NCI-H2107 (cell line): ENCODE results near the gene MORC3.
"Not testable (repeated sequence)": the region's sequence is repeated elsewhere in the genome, so short reads cannot be mapped to it uniquely, and the experiment has no call there.

Experiments used
- DNase-seq: peaks from one replicate; lab custom pipeline; 2025; lab: John Stamatoyannopoulos, UW

The MORC3 gene

DNA sequence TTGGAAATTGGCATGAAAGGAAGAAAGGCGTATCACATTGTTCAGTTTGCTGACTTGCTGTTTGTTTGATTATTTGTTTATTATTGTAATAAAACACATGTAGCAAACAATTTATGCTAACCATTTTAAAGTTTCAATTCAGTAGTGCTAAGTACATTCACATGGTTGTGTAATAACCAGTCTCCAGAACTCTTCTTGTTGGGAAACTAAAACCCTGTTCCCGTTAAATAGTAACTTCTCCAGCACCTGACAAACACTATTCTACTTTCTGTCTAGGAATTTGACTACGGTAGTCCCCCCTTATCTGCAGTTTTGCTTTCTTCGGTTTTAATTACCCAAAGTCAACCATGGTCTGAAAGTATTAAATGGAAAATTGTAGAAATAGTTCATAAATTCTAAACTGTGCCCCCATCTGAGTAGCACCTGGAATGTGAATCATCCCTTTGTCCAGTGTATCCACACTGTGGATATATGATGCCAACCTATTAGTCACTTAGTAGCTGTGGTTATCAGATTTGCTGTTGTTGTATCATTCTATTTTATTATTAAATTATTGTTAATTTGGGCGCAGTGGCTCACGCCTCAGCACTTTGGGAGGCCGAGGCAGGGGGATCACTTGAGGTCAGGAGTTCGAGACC lies 5.5 kb downstream of the MORC3 start:
- DNase-seq, result no peak

DNA sequence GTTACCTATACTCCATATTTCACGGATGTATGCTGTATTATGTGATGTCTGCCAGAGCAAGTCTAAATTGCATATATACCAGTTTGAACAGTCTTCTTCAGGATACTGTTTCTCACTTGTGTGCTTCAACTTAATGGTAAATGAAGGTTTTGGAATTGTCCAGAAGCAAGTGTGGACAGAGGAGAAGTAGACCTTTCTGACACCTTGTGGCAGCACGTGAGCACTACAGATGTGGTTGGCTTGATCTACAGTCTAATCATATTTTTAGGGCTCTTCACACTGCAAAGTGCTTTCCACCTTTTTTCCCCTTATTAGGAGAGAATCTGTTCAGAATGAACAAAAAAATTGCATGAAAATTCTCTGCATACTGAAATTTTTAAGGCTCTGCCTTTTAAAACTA lies 10.9 kb downstream of the MORC3 start:
- DNase-seq, result no peak

DNA sequence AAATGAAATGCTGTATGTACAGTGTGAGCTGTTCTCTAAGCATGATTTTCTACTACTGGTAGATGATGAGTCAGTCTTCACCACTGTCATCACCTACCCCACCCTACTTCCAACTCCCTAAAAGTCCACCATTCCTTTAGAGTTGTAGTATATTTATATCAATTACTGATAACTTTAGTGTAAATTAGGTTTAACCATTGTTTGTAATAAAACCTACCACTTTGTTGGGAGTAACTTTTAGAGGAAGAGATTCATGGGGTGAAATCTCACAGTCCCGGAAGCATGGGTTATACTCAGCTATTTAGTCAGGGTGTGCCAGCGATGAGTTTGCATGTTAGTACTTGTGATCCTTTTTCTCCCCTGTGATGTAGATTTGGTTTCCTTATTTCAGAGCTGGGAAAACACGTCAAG lies 17.1 kb downstream of the MORC3 start:
- no peak for DNase-seq

DNA sequence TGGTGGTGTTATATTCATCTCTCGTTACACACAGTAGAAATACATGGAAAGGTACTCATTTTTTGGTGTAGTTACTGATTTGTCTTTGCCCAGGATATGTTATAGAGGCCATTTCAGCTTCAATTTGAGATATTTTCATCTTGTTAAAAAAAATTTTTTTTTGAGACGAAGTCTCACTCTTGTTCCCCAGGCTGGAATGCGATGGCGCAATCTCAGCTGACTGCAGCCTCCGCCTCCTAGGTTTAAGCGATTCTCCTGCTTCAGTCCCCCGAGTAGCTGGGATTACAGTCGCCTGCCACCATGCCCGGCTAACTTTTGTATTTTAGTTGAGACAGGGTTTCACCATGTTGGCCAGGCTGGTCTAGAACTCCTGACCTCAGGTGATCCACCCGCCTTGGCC lies 19.0 kb downstream of the MORC3 start:
- no peak for DNase-seq

DNA sequence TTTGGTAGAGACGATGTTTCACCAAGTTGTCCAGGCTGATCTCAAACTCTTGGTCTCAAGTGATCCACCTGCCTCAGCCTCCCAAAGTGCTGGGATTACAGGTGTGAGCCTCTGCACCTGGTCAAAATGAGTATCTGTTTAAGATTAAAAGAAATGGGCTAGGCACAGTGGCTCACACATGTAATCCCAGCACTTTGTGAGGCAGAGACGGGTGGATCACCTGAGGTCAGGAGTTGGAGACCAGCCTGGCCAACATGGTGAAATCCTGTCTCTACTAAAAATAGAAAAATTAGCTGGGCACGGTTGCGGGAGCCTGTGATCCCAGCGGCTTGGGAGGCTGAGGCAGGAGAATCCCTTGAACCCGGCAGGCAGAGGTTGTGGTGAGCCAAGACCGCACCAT lies 22.6 kb downstream of the MORC3 start:
- DNase-seq, result not testable (repeated sequence)

DNA sequence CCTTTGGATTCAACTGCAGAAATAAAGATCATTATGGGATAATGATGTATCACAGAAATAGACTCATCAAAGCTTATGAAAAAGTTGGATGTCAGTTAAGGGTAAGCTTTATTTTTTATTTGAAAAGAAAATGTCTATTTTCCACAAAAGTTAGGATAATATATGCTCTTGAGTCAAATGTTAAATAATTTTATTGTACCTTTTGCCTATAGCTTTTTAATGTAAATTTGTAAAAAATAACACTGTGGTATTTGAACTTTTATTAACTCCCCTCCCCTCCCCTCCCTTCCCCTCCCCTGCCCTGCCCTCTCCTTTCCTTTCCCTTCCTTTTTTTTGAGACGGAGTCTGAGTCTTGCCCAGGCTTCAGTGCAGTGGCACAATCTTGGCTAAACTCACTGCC lies 24.9 kb downstream of the MORC3 start:
- no peak for DNase-seq

DNA sequence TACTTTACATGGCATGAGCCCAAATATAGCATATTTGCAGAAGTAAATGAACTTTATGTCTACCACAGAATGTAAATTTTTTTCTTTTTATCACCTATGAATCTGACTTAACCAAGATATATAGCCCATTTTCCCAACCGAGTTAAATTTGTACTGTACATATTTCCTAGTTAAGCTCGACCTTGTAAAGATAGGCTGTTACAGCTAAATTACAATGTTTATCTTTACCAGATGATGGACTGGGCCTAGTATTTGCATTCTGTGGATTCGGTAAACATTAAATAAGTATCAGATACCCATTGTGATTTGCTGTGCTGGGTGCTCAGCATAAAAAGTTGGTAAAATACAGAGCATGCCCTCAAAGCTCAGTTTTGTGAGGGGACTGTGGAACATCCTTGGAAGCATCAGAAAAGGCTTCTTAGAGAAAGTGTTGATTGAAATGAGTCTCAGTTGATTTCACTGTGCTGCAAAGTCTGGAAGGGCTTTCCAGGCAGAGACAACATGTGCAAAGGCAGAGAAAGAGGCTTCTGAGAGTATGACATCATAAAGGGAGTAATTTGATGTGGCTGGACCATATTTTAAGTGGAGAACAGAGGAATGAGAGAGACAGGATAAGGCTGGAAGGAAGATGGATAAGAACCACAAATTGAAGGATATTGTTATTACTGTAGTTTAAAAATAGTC lies 27.4 kb downstream of the MORC3 start:
- no peak for DNase-seq

DNA sequence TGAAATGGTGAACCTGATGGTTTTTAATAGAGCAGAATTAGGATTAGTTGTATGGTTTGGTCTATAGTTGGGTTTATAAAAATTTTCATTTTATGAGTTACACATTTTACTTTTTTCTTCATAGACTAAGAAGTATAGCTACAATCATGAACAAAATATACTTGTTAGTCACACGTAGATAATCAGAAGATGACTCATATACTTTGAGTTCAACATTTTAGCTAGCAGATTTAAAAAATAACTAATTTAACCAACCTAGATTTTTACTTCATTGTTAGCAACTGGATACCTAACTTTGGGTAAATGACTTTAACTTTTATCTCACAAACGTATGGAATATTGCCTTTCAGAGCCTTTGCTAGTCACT lies 27.9 kb downstream of the MORC3 start:
- no peak for DNase-seq

DNA sequence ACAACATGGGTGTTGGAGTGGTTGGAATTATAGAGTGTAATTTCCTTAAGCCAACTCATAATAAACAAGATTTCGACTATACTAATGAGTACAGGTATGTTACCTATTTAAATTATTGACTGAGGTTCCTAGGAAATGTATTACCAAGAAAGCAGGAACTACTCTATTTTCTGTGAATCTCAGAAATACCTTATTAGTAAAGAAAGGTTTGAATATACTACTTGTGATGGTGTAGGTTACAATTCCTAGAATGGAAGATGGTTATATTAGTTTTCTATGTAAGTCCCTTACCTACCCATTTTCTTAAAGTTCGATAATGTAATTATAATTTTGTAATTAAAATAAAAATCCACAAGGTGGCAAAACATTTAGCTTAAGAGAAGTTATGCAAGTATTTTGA lies 29.3 kb downstream of the MORC3 start:
- no peak for DNase-seq

DNA sequence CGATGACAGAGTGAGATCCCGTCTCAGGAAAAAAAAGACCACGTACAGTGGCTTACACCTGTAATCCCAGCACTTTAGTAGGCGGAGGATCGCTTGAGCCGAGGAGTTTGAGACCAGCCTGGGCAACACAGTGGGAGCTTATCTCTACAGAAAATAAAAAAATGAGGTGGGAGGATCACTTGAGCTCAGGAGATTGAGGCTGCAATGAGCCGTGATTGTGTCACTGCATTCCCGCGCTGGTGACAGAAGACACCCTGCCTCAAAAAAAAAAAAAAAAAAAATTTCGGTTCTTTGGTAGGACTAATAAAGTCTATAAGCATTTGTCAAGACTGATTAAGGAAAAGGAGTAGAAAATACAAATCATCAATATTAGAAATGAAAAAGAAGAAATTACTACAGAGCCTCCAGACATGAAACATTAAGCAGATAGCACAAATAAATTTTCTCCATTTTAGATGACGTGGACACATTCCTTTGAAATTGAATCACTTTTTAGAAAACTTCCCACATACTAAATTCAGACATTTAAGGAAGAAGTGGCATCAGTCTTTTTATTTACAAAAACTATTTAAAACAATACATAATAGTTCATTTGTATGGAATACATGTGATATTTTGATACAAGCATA lies 30.4 kb downstream of the MORC3 start:
- DNase-seq, result no peak

DNA sequence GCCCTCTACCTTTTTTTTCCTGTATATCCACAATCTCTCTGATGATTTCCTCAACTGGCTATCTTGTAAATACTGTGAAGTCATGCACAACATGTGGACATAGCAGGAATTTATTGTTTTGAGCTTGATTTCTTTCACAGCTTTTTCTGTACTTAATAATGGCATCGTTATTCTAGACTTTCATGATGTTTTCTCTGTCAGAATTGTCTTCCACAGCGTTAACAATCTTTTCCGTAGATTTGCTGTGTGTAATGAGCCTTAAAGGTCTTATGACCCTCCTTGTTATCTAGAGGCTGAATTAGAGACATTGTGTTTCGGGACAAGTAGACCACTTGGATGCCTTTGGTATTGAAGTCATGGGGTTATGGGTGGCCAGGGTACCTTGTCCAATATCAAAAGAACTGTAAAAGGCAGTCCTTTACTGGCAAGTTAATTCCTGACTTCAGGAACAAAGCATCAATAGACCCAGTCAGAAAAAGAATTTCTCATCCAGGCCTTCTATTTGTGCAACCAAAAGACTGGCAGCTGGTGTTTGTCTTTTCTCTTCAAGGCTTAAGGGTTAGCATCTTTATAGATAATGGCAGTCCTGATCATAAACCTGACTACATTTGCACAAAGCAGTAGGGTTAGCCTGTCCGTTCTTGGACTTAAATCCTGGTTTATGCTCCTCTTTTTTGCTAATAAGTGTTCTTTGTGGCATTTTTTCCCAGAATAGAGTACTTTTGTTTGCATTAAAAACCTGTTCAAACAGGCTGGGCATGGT lies 35.1 kb downstream of the MORC3 start:
- no peak for DNase-seq

DNA sequence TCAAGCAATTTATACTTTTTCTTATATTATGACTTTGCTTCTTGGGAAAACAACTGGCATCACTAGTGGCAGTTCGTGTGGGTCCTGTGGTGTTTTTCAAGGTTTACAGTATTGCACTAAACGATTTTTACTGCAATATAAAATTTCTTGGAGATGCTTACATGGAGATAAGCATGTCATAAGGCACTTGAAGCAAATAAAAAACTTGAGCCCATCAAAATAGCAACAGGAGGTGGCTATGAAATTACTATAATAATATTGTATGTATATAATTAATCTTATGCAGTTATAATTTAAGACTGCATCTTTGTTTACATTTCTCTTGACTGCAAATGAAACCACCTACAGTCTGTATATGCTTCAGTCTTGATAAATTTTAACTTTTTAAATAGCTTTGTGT lies 35.9 kb downstream of the MORC3 start:
- DNase-seq, result no peak

DNA sequence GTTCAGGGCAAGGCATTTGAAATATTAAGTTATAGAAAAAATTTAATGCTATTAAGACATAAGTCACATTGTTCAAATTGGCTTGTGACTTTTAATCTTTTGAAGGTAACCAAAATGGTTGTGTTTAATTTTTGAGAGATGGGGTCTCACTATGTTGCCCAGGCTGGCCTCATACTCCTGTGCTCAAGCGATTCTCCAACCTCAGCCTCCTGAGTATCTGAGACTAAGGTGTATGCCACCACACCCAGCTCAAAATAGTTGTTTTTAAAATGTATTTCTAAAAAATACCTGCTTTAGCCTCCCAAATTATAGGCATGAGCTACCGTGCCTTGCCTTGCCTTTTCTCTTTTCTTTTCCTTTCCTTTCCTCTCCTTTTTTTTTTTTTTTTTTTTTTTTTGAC lies 39.2 kb downstream of the MORC3 start:
- no peak for DNase-seq

DNA sequence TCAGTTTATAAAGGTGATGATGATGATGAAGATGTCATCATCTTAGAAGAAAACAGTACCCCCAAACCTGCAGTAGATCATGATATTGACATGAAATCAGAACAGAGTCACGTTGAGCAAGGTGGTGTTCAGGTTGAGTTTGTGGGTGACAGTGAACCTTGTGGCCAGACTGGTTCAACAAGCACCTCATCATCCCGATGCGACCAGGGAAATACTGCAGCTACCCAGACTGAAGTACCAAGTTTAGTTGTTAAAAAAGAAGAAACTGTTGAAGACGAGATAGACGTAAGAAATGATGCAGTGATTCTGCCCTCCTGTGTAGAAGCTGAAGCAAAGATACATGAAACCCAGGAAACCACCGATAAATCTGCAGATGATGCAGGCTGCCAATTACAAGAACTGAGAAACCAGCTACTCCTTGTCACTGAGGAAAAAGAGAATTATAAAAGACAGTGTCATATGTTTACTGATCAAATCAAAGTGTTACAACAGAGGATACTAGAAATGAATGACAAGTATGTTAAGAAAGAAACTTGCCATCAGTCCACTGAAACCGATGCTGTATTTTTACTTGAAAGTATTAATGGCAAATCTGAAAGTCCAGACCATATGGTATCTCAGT lies 49.2 kb downstream of the MORC3 start:
- no peak for DNase-seq

DNA sequence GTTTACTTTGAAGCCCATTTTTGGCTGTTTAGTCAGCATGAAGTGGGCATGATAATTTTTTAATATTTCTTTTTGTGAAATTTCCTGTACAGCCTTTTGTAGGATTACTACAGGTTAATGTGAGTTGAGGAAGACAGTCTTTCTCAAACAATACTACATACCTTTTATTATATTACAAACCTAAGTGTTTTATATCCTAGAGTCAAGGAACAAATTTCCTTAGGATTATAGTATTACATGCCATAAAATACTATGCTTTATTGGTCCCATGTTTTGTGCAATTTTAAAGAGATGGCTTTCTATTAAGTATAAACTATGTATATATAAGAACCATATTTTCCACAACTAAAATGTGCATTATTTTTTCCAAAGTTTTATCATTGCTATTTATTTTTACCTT lies 56.0 kb downstream of the MORC3 start:
- no peak for DNase-seq

DNA sequence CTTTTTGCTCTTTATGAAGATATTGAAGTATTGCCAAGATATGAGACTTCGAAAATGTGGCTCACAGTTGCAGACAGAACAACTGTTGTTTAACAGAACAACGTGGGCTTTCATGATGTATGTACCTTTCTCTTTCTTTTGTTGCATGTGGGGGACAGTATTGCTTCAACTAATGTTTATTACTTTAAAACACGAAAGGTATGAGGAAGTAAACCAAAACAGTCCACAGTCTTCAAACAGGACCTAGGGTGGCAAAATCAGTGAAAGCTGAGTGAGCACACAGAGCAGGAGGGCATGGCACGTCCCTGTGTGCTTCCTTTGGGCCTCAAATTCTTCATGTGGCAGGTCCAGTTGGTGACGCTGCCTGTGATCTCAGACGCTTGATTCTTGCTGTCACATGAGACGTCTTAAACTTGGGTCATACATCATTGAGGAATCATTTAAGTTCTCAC lies 57.4 kb downstream of the MORC3 start:
- DNase-seq, result no peak

DNA sequence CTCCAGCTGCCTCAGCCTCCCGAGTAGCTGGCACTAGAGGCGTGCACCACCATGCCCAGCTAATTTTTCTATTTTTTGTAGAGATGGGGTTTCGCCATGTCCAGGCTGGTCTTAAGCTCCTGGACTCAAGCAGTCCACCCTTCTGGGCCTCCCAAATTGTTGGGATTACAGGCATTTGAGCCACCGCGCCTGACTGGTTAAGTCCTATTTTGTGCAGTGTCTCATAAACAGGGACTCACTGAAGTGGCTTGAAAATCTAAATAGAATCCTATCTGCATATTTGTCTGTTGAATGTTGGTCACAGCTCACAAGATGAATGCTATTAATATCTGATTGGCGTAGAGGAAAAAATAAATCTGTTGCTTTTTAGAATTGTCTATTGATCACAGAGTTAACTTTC lies 59.3 kb downstream of the MORC3 start:
- DNase-seq, result no peak

DNA sequence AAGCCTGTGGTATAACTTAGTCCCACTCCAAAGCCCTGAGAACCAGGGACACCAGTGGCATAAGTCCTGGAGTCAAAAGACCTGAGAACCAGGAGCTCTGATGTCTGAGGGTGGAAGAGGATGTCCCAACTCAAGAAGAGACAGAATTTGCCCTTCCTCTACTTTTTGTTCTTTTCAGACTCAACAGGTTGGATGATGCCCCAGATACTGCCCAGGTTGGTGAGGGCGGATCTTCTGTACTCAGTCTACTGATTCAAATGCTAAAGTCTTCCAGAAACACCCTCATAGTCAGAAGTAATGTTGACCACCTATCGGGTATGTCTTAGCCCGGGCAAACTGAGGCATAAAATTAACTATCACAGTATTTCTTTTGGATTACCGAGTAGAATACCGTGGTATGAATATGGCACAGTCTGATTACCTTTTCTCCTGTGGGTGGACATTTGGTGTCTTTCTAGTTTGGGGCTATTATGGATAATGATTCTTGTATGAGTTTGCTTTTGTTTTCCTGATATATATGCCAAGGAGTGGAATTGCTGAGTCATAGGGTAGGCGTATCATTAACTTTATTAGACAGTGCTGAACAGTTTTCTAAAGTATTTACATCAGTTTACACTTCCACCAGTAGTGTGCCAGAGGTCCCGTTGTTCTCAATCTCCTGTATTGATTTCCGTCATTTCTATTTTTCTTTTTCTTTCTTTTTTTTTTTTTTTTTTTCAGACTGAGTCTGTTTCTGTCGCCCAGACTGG lies 62.0 kb downstream of the MORC3 start:
- DNase-seq, result no peak

DNA sequence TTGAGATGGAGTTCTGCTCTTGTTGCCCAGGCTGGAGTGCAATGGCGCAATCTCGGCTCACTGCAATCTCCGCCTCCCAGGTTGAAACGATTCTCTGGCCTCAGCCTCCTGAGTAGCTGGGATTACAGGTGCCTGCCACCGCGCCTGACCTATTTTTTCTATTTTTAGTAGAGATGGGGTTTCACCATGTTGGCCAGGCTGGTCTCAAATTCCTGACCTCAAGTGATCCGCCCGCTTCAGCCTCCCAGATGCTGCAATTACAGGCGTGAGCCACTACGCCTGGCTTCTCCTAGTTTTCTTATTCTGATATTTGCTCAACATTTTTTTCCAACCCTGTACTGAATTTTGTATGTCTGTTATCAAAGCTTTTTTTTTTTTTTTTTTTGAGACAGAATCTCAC lies 62.7 kb downstream of the MORC3 start:
- DNase-seq, result not testable (repeated sequence)

DNA sequence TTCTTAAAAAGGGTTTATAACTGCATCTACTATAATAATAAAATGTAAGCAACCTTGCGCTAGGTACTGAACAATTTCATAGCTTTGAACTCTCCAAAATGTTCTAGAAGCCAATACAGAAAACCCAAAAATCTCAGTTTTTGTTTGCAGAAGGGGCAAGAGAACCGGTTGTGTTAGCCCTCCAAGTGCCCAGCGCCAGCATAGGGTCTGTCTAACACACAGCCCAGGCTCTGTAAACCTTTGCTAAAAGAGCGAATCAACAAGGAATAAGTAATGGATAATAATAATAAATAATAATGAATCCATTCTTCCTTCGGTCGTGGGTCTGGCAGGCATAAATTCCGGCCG lies 64.9 kb downstream of the MORC3 start:
- DNase-seq, result no peak

DNA sequence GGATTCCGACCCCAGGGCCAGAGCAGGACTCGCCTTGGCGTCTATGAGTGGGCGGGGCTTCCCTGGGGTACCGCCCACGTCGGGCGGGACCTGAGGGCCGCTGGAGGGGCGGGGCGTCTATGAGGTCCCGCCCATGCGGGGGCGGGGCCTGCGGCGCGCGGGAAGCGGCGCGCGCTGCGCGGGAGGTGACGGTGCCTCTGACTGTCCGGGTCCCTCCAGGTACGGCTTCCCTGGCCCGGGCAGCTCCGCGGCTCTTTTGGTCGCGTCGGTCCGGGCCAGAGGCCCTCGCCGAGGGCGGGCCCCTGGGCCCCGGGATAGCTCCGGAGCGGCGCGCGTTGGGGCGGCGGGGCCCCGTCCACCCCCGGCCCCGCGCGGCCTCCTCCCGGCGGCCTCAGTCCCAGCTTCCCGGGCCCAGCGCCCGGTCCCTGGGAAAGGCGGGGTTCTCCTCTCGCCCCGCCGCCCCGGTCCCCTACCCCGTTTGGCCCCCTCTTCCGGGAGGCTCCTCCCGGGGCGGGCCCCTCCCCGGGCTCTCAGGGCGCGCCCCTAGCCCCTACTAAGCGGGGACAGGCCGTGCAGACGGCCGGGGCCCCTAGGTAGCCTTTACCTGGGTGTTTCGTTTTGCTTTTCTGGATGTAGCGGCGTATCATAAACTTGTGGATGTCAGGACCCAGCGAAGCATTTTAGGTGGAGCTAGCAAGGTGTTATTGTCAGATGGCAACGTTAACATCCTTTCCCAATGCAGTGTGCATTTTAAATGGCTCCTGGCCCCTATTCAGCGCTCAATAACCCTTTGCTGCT lies 65.4 kb downstream of the MORC3 start, which contains the start of gene CHAF1B:
Gene CHAF1B, plus strand, starts transcription at position 160 of the 798 bp plus-strand sequence. CDS start 745 bp downstream, outside the sequence.
- peak; percentile 72 for DNase-seq
